GM19372 (cell line): ENCODE data around the gene KIF3A.

ENCODE experiments used
- ATAC-seq: cut with Tn5 transposase; IDR thresholded peaks from one replicate; pipeline ENCODE4 v1.9.1; 2021; ENCODE audit warnings: mild to moderate bottlenecking, low read depth, moderate library complexity; ENCODE audit not compliant: unreplicated experiment

The KIF3A gene

DNA sequence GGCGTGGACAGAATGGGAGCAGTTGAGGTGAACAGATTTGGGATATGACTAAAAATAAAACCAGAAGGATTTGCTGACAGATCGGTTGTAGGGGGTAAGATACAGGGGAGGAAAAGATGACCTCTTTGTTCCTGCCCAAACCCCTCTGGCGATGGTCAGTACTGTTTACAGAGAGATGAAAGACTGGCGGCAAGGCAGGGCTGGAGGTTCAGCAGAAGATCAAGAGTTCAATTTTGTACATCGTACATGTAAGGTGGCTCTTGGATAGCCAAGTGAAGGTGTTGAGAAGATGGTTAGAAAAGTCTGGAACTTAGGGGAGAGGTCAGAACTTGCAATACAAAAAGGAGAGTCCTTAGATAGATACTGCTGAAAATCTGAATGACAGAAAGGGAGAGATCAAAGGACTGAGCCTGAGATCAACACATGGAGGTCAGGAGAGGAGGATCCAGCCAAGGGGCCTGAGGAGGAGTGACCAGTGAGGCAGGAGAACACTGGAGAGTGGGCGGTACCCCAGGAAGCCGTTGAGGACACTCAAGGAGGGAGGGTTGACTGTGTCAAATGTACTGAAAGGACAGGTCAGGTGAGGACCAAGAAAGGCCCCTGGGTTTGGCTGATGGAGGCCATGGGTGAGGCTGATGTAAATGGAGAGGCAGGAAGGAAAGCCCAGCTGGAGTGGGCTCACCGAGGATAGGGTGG lies 56.4 kb downstream of the KIF3A start:
- no peak for ATAC-seq

DNA sequence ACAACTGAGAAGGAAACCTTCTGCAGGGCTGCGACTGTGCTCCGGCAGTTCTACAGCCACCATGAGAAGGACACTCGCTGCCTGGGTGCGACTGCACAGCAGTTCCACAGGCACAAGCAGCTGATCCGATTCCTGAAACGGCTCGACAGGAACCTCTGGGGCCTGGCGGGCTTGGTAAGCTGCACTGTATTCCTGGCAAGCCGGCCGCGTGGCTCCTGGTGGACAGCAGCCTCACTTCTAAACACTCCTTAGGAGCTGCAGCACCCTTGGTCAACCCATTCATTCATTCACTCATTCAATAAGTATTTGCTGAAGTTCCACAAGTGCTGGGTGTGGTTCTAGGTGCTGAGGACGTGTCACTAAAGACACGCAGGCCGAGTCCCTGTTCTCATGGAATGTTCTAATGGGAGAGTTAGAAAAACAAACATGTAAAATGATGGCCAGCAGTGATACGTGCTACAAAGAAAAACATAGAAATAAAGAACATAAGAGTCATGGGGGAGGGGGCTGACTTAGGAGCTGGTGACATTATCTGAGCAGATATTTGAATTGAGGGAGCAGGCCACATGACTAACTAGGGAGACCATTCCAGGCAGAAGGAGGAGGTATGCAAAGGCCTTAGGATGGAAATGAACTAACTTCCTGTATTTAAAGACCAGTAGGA lies 57.5 kb downstream of the KIF3A start:
- no peak for ATAC-seq

DNA sequence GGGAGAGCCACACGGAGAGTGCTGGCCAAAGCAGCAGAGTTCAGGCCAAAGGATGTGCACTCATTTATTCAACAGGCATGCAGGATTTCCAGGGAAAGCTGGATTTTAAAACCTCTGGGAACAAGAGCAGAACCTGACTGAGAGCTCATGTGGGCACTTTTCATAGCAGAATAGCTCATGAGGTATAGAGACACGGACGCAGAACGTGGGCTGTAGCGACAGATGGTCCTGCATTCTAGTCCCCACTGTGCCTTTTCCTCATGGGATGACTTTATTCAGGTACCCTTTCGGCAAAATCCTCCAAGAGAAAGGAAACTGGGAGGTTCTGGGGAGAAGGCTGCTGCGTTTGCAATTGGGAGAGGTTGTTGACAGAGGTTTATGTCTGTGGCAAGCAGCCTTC lies 58.2 kb downstream of the KIF3A start:
- ATAC-seq = no peak

DNA sequence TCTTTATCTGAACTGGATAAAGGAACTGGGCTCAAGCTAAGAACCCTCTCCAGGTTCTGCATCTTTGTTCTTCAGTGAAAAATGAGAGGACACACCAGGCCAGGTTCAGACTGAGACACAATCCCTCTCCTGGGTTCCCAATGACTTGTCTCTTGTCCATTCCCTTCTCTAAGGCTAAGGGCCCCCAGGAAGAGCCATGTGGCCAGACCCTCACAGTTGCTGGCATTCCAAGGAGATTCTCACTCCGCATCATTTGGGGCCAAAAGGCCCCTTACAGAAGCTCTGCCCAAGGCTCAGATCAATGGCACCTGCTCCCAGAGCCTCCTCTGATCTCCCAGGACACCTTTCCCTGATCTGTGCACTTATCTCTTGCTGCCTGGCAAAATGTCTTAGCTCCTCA lies 58.6 kb downstream of the KIF3A start:
- no peak for ATAC-seq

DNA sequence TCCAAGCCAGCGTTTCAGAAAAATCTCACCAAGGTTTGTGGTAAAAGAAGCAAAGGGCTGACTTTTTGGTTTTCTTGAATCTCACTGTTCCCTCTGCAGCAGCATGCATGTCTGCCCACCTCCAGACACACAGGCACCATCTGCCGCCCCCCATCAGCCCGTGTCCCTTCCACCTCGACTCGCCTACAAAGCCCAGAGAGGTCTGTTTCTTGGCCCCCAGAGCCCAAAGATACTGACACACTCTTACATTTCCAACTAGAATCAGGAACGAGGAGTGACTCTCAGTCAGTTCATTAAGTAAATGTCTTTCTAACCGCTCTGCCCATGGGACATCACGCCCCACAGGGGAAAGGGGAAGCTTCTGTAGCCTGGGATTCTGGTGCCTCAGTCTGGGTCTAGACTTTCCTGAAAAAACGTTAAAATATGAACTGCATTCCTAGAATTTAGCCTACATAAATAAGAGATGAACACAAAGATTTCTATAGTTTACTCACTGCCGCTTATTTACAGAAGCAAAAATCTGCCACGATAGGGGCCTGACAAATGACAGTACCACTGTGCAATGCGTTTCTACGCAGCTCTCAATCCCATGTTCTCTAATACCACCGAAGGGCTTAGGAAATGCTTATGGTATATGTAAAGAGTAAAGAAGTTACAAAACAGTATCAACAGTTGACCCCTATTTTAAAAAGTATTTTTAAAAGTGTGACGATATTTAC lies 59.5 kb downstream of the KIF3A start:
- ATAC-seq = no peak

DNA sequence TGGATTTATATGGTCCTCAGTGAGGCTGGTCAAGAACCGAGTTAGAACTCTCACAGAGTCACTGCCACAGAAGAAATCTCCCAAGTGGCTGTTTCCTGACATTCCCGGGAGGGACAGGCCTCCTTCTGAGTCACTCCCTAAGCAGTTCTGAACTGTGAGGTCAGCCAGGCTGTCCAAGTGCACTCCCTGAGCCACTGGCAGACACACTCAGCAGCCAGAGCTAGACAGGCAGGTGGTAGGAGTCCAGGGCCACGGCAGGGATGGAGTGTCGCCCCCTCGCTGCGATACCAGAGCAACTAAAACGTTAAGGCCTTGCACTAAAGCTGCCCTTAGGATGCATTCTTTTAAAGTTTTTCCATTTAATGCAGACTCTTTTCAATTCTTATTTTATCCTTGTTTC lies 60.2 kb downstream of the KIF3A start:
- ATAC-seq = no peak

DNA sequence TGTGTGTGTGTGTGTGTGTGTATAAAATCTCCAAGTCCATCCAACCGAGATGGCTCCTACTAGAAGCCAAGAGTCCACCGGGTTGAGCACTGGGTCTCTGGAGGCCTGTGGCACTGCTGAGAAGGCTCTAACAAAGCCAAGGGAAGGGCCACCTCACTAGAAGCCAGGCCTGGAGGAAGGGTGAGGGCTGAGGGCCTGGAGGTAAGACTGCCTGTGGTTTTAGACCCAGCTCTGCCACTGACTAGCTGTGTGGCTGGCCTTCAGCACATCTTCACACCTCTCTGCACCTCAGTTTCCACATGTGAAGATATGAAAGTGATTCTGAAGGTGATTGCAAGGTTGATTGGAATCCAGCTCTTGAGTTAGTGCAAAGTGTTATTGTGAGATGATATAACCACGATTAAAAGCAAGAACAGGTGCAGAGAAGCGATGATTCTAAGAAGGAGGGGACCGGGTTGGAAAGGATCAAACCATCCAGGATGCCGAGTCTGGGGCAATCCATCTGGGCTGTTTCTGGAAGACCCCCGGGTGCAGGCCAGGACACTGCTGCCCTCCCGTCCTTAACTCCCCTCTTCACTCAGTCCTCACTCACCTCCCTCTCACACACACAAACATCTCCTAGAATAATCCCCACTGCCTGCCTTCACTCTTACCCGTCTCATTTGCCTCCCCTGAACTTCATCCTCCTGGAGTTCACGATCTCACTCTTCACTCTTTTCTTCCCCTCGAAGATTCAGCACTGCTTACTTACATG lies 61.2 kb downstream of the KIF3A start:
- ATAC-seq = no peak

DNA sequence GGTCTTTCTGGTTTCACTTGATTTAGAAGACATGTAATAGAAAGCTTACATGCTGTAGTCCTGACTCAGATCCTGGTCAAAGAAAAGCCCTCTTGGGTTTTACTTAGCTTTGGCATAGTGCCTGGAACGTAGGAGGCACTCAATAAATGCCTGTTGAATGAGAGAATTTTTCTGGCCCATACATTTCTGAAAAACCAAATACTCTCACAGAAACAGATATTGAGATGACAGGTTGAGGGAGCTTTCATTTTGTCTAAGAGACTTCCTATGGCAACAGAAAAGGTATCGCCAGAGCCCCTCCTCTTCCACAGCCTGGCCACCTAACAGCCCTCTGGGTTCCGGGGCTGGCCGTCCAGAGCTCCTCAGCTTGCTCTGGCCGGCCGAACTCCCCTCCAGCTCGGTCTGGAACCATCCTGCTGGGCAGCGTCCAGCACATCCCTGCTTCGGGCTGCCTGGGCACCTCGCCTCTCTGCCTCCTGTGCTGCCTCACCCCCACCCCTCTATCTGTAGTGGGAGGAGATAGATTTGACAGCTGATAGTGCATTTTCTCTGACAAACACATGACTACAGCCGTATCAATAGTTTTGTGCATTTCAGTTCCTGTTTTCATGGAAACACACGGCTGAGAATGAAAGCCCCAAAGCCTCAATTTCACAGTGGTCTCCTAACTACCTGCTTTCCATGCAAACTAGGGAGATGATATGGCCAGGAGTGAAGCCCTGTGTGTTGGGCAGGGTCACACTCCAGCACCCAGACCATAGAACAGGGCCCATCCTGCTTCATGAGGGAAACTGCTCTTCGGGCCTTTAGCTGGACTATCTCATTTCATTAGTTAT lies 62.5 kb downstream of the KIF3A start:
- peak; percentile 86 for ATAC-seq

DNA sequence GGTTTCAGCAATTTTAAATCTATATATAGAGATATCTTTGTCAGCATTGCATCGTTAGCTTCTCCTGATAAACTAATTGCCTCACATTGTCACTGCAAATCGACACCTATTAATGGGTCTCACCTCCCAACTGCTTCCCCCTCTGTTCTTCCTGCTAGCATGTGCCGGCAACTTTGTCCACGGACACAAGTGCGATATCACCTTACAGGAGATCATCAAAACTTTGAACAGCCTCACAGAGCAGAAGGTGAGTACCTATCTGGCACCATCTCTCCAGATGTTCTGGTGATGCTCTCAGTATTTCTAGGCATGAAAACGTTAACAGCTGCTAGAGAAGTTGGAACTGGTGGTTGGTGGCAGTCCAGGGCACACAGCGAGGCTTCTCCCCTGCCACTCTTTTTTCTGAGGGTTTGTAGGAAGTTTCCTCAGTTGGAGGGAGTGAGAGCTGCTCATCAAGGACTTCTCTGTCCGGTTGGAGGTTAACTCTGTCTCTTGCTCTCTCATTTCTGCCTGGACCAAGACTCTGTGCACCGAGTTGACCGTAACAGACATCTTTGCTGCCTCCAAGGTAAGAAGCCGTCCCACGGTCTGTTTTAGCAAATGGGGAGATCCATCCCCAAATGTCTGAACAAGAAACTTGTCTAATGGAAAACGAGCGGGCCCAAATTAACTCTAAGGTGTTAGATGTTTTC lies 63.3 kb downstream of the KIF3A start, which contains the start of gene IL4:
Gene IL4, plus strand, starts transcription at position 51 of the 692 bp plus-strand sequence. Its CDS starts 62 bp downstream, at position 113.
- no peak for ATAC-seq

DNA sequence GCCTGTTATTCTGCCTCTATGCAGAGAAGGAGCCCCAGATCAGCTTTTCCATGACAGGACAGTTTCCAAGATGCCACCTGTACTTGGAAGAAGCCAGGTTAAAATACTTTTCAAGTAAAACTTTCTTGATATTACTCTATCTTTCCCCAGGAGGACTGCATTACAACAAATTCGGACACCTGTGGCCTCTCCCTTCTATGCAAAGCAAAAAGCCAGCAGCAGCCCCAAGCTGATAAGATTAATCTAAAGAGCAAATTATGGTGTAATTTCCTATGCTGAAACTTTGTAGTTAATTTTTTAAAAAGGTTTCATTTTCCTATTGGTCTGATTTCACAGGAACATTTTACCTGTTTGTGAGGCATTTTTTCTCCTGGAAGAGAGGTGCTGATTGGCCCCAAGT lies 63.9 kb downstream of the KIF3A start:
- no peak for ATAC-seq

DNA sequence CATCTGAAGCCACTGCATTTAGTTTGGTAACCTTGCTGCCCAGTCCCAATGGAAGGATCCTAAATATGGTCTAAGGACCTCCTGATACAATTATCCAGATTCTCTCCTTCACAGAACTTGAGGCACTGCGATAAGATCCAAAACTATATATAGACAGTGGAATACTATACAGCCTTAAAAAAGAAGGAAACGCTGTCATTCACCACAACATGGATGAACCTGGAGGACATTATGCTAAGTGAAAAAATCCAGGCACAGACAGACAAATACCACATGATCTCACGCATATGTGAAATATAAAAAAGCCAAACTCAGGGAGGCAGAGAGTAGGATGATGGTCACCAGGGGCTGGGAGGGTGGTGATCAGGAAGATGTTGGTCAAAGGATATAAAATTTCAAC lies 66.3 kb downstream of the KIF3A start:
- ATAC-seq = no peak

DNA sequence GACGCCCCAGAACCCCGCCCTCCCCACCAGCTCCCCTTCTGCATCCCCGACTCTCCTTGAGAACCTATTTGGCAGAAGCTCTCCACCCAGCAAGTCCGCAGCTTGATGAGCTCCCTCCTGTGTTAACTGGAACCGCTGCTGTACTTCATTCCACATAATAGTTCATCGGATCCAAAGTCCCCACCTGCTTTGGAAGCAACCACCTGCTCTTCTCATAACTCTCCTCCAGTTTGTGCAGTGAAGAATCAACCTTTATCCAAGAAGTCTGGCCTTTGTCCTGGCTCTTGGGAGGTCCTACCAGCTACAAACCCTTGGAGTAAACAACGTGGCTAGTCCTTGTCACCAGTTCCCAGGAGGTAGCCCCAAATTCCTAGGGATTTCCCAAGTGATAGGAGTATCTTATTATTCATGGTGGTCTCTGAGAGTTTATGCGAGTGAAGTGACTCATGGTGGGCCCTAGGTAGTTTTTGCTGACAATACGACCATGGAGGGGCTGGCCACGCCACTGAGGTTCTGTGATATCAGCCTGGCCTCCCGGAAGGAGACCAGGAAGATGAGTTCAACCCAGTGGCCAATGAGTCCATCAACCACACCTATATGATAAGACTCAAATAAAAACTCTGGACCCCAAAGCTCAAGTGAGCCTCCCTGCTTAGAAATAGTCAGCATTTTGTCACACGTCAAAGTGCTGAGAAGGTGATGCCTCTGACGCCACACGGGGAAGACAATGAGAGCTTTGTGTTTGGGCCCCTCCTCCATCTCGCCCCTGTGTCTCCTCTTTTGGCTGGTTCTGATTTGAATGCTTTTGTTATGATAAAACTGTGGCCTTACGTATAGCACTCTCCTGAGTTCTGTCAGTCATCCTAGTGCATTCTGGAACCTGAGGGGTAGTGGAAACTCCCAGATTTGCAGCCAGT lies 67.1 kb downstream of the KIF3A start:
- ATAC-seq = no peak

DNA sequence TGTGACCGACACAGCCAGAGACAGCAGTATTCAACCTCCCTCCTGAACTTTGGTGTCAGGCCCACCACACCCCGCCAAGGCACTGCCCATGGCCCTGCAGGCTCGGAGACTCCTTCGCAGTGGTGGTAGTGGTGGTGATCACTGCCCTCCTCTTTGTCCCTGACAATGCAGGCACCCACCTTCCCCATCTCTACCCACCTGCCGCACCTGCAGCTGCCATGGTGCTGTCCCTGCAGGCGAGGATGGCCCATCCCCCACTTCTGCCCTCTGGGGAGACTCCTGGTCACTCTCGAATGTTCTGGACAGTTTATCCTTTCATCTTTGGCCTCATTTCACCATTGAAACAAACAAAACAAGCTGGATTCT lies 67.9 kb downstream of the KIF3A start:
- ATAC-seq = no peak

DNA sequence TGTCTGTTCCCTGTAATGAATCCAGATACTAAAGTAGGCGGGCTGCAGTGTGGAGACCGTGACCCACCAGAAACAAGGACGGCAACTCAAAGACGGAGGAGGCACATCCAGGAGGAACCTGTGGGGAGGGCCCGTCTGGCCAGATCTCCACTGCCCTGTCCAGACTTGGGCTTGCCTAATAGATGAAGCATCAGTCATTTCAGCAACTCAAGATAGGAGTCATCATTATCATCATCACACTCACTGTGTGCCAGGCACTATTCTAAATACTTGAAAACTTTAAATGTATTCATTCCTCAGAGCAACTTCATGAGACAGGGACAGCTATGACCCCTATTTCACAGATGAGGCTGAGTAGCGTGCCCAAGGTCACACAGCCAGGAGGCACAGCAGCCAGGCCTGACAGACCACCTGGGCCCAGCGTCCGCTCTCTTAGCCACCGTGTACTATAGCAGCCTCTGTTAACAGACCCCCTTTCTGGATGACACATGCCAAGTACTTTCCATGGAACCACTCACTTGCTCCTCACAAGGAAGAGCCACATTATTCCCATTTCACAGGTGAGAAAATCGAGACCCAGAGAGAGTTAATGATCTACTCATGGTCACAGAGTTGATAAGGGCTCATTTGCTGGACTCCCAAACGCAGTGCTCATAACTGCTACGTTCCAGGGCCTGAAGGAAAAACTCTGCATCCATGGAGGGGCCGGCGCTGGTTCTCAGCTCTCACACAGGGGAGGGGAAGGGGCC lies 68.5 kb downstream of the KIF3A start:
- no peak for ATAC-seq

DNA sequence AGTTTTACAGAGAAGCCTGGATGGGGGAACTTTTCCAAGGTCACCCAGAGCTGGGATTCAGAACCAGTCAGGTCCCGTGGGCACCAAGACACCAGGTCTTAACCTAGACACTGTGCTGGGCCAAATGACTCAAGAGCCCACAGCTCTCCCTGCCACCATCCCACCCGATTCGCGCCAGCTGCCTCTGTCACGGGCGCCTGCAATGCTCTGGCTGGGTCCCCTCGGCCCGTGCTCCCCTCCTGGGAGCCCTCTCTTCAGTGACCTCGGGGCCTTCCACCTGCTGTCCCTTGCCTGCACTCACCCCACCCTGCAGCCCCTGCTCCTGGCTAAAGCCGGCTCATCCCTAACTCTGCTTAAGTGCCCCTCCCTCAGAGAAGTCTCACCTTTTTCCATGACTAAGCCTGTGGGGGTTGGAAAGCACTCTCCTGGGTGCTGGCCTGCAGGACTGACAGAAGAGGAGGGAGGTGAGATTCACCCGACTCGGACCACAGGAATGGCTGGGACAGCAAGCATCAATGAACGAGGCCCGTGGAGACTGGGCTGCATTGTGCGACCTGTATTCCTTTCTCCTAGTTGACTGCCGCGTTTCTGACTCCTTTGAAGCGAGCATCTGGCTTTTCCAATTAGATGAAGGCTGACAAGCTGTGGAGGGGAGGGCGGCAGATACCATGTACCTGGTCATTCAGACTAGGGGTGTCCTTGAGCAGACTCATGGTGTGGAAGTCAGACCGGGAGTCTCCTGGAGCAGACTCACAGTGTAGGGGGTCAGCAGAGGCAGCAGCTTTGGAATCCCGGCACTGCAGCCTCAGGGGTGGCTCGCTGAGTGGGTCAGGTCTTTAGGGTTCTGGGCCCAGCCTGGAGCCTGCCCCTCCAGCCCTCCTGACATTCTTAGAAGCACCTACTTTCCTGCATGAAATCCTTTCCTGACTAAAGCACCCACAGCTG lies 69.3 kb downstream of the KIF3A start:
- ATAC-seq = no peak

DNA sequence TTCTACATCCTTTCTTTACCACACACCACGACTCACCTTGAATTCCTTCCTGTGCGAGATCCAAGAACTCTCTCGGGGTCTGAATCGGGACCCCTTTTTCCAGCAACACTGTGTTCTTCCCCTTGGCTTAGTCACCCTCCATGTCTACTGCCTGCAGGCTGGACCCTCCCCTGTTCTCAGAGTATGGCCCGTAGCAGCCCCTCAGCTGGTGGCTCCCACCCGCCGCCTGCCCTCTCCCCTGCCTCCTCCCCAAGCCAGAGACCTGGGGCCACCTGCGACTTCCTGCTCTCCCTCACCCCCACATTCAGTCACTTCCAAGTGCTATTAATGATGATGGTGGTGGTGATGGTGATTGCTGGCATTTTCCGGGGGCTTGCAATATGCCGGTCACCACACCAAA lies 70.0 kb downstream of the KIF3A start:
- no peak for ATAC-seq
